Glutamatergic neuron (in vitro differentiated cells): ENCODE measurements around the gene ARMH1. TPM values are rescaled to one million over a fixed set of nuclear protein-coding genes. Genes with fewer than 3 reads are reported as not detected.

ENCODE experiments used
- DNase-seq: peaks from one replicate; pipeline ENCODE4 v3.0.0; 2022
- H3K27ac Mint-ChIP-seq: one replicate; pipeline ENCODE4 v1.8.0; 2020; ENCODE audit warnings: mild to moderate bottlenecking, mixed read lengths, inconsistent platforms; ENCODE audit not compliant: unreplicated experiment
- H3K27me3 Mint-ChIP-seq: one replicate; pipeline ENCODE4 v1.8.0; 2020; ENCODE audit warnings: mild to moderate bottlenecking, moderate library complexity, mixed read lengths, inconsistent platforms; ENCODE audit not compliant: unreplicated experiment
- H3K36me3 Mint-ChIP-seq: one replicate; pipeline ENCODE4 v1.8.0; 2020; ENCODE audit warnings: mild to moderate bottlenecking, mixed read lengths, inconsistent platforms; ENCODE audit not compliant: unreplicated experiment
- H3K4me1 Mint-ChIP-seq: one replicate; pipeline ENCODE4 v1.8.0; 2020; ENCODE audit warnings: mild to moderate bottlenecking, low read depth, mixed read lengths, inconsistent platforms; ENCODE audit not compliant: unreplicated experiment
- H3K4me3 Mint-ChIP-seq: one replicate; pipeline ENCODE4 v1.8.0; 2020; ENCODE audit warnings: mild to moderate bottlenecking, mixed read lengths, inconsistent platforms; ENCODE audit not compliant: unreplicated experiment
- H3K9me3 Mint-ChIP-seq: one replicate; pipeline ENCODE4 v1.8.0; 2020; ENCODE audit warnings: mild to moderate bottlenecking, moderate library complexity, mixed read lengths, inconsistent platforms; ENCODE audit not compliant: unreplicated experiment
- CTCF ChIP-seq: fragments of 200-600 bp; sonication (generic); IDR thresholded peaks from one replicate; pipeline ENCODE4 v1.5.0; 2021; ENCODE audit not compliant: partially characterized antibody, unreplicated experiment
- total RNA-seq: library from RNA; stranded (reverse); fragmentation: NEBNext Ultra II Directional; extraction: Animal tissue kit (Norgen Biotek cat#: 25700); gene quantifications from one replicate; pipeline ENCODE4 v1.2.1, GENCODE V29; 2021; ENCODE audit not compliant: unreplicated experiment

ARMH1 gene
- total RNA-seq, 1 donor from 2014 or later: 4.9 TPM

DNA sequence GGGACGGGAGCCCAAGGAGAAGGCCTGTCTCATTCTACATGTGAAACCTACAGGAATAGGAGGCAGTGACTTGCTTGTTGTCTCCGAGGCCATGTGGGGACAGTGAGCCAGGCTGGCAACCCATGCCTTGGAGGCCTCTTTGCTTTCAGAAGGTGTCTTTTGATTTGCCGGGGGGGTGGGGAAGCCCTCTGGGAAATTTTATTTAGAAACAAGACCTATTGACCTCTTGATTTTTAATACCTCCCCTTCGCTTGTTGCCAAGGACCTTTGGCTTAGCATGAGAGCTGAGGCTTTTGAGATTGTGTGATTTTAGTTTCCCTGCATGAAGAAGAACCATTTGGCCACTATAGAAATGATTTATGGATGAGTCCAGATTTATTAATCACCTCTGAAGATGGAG is 4.1 kb downstream of the ARMH1 start:
- no peak for TF ChIP-seq CTCF
- peaks cover 2% of the 10 kb centered on the region for H3K27me3 Mint-ChIP-seq
- H3K9me3 Mint-ChIP-seq: peaks cover 2% of the 10 kb centered on the region
- H3K4me3 Mint-ChIP-seq: no peak overlapping the region
- H3K4me1 Mint-ChIP-seq: no peaks in the 10 kb centered on the region
- peaks cover 5% of the 10 kb centered on the region for H3K36me3 Mint-ChIP-seq
- no peak for DNase-seq
- no peak overlapping the region for H3K27ac Mint-ChIP-seq

- Mint-ChIP-seq H3K27me3 (peaks cover 2% of the 10 kb centered on the region), H3K27ac (no peak overlapping the region), H3K4me3 (peak overlapping the region; percentile 7), H3K36me3 (peaks cover 5% of the 10 kb centered on the region), H3K4me1 (no peaks in the 10 kb centered on the region), H3K9me3 (peaks cover 2% of the 10 kb centered on the region)
- no peak for TF ChIP-seq CTCF
- no peak for DNase-seq
Measured at GRCh38 chr1:44679468-44679867, 5.0 kb downstream of the ARMH1 start.

DNA sequence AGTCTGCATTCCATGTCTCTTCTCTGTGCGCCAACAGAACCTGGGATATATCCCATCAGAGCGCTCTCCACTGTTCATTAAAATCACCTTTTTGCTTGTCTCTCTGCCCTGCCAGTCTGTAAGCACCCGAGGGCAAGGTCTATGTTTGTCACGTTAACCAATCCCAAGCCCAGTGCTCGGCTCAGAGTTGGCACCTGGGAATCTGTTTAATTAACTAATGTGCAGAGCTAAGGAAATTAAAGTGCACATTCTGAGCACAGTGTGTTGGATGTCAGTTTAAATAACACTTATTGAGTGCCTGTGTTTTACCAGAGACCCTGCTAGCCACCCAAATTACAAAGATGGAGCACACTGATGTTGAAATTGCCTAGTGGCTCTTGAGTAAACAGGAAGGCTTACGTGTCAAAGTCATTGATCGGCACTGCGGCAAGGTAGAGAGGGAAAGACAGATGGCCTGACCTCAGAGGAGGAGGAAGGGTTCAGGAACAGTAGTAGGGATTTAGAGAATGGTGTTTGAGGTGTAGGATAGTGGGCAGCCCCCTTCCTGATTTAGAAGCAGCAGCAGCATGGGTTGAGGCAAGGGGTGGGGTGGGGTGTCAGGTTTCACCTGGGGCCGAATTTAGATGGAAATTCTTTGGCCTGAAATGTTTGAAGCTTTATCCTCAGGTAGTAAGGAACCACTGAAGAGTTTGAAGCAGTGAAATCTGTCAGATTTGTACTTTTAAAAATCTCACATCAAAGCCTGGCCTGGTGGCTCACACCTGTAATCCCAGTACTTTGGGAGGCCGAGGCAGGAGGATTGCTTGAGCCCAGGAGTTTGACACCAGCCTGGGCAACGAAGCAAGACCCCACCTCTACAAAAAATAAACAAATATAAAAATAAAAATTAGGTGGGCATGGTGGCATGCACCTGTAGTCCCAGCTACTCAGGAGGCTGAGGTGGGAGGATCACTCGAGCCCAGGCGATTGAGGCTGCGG is 7.7 kb downstream of the ARMH1 start:
- H3K4me3 Mint-ChIP-seq: no peak overlapping the region

DNA sequence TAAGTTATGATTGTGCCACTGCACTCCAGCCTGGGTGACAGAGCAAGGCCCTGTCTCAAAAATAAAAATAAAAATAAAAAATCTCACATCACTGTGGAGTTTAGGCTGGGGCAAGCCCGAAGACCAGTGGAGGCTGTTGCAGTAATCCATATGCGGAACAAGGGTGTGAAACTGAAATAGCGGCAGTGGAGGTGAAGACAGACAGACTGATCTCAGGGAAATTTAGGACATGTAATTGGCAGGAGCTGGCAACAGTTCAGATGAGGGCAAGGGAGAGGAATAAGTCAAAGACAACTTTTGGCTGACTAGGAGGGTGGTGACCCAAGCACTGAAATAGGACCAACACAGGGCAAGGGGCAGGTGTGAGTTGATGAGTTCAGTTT is 8.4 kb downstream of the ARMH1 start:
- TF ChIP-seq CTCF: no peak
- no peak for DNase-seq

More for the DNA sequence above, 7.7 kb downstream of the ARMH1 start:
- Mint-ChIP-seq H3K4me1 (no peaks in the 10 kb centered on the region), H3K36me3 (peaks cover 5% of the 10 kb centered on the region), H3K9me3 (peaks cover 2% of the 10 kb centered on the region), H3K27me3 (peaks cover 2% of the 10 kb centered on the region), H3K27ac (no peak overlapping the region)
- DNase-seq: no peak
- no peak for TF ChIP-seq CTCF

GRCh38 chr1:44684525-44684924 is 10.0 kb downstream of the ARMH1 start:
- H3K4me3 Mint-ChIP-seq: no peak overlapping the region
- H3K27me3 Mint-ChIP-seq: peaks cover 2% of the 10 kb centered on the region
- H3K27ac Mint-ChIP-seq: no peak overlapping the region
- H3K4me1 Mint-ChIP-seq: no peaks in the 10 kb centered on the region
- H3K36me3 Mint-ChIP-seq: peaks cover 5% of the 10 kb centered on the region
- H3K9me3 Mint-ChIP-seq: peaks cover 2% of the 10 kb centered on the region
- TF ChIP-seq CTCF: no peak
- DNase-seq: no peak

More for the DNA sequence above, 8.4 kb downstream of the ARMH1 start:
- Mint-ChIP-seq H3K4me1 (no peaks in the 10 kb centered on the region), H3K9me3 (peaks cover 2% of the 10 kb centered on the region), H3K4me3 (no peak overlapping the region), H3K27me3 (peaks cover 2% of the 10 kb centered on the region), H3K36me3 (peaks cover 5% of the 10 kb centered on the region), H3K27ac (no peak overlapping the region)
